HL-60 (cell line): ENCODE results near the gene ZDHHC12.

ENCODE experiments used
- DNase-seq, 2 experiments: peaks; one replicate each; pipeline ENCODE4 v3.0.0-alpha.2; 2010 to 2020; ENCODE audit warnings: low read depth in 1 of 2, low spot score in 1 of 2
- H3K27ac ChIP-seq: fragments of 250-450 bp; sonication (Bioruptor Pico); replicated peaks from 2 replicates; pipeline ENCODE4 v1.5.1; 2020; ENCODE audit warnings: mild to moderate bottlenecking, moderate library complexity
- H3K27me3 ChIP-seq: fragments of 250-450 bp; sonication (Bioruptor Pico); 2 replicates; pipeline ENCODE4 v1.5.1; 2021; ENCODE audit warnings: mild to moderate bottlenecking, moderate library complexity; ENCODE audit not compliant: insufficient read depth, poor library complexity, severe bottlenecking
- H3K4me3 ChIP-seq: replicated peaks from 2 replicates; pipeline ENCODE4 v1.5.1; 2011; ENCODE audit warnings: mild to moderate bottlenecking, control low read depth, low read length; ENCODE audit not compliant: insufficient read depth
- CTCF ChIP-seq: IDR thresholded peaks from one replicate; pipeline ENCODE4 v1.5.1; 2011; ENCODE audit warnings: low read length, control low read depth, inconsistent platforms; ENCODE audit not compliant: insufficient read depth
- GABPA ChIP-seq: IDR thresholded peaks from 2 replicates; pipeline ENCODE4 v1.6.1; 2012; ENCODE audit warnings: low read depth
- POLR2AphosphoS5 ChIP-seq: IDR thresholded peaks from 2 replicates; pipeline ENCODE4 v1.6.1; 2012; ENCODE audit warnings: low read depth
- REST ChIP-seq: IDR thresholded peaks from 2 replicates; pipeline ENCODE4 v1.6.1; 2012; ENCODE audit warnings: low read depth; ENCODE audit not compliant: insufficient replicate concordance
- SPI1 ChIP-seq: IDR thresholded peaks from 2 replicates; pipeline ENCODE4 v1.6.1; 2012; ENCODE audit warnings: low read depth, mild to moderate bottlenecking, borderline replicate concordance
- long read RNA-seq: library from polyadenylated mRNA; unstranded; transcript quantifications from one replicate; pipeline ENCODE4 v2.0.0, GENCODE V29; 2020

The ZDHHC12 gene
- long read RNA-seq, transcript ZDHHC12-201 (5 exons, 1,129 nt) = major isoform, 137 of 162 reads
- long read RNA-seq, partial matches to known transcripts = 10 of 162 reads
- long read RNA-seq, other reads (novel, unspliced or antisense) = 14 of 162 reads

DNA sequence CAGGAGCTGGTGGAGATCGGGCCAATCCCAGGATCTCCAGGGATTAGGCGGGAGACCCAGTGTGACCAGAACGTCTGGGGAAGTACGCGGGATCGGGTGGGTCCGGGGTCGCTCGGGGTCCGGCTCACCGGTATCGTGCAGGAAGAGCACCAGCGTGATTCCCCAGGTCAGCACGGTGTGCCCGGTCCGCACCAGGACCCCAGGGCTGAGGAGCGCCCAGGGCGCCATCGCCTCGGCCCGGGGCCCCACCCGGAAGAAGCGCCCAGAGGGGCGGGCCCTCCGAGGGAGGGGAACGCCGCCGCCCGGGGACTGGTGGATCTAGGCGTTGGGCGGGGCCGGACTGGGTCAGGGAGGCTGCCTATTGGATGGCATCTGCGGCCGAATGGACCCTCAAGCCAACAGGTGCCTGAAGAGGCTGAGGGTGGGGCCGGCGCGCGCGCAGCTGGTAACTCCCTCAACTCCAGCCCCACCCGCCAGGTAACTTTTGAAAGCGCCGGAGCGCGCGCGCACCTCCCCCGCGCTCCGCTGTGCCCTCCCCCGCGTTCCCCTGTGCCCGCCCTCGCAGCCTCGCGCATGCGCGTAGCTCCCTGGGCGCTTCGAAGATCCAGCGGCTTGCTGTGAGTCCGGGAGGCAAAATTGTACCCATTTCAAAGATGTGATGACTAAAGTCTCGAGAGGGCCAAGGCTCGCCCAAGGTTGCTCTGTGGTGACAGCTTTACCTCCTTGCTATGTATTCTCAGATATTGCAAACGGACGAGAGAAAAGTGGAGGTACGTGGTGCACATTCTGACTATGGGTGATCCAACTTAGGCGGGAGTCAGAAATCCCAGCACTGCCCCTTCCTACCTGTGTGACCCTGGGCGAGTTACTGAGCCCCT, at the start of gene ZDHHC12:
Gene ZDHHC12, minus strand, starts transcription at position 262 of the 878 bp plus-strand sequence. Its CDS starts 34 bp downstream, at position 228.
- no peaks in the 10 kb centered on the region for H3K27me3 ChIP-seq
- H3K4me3 ChIP-seq = peak within 1 kb of the TSS; percentile 63
- DNase-seq = peak; percentile 98 to 99
- TF ChIP-seq POLR2AphosphoS5 = peak; percentile 84
- TF ChIP-seq SPI1 = no peak
- peak within 1 kb of the TSS; percentile 77 for H3K27ac ChIP-seq

DNA sequence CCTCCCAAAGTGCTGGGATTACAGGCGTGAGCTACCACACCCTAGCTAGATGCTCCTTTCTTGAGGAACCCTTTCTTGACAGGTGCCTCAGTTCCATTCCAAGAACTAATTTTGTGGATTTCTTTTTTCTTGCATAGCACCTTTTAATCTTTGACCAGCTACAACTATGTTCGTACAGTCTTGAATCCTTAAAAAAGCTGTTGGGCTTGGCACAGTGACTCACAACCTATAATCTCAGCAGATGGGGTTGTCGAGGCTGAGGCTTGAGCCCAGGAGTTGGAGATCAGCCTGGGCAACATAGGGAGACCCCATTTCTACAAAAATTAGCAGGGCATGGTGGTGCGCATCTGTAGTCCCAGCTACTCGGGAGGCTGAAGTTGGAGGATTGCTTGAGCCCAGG, 49.1 kb upstream of the ZDHHC12 start:
- Histone ChIP-seq H3K27me3 (no peaks in the 10 kb centered on the region), H3K4me3 (no peak overlapping the region), H3K27ac (no peak overlapping the region)
- no peak for DNase-seq
- TF ChIP-seq POLR2AphosphoS5 (no peak), SPI1 (no peak), CTCF (no peak), REST (no peak), GABPA (no peak)

- TF ChIP-seq CTCF = no peak
- peak; percentile 95 for TF ChIP-seq GABPA
- TF ChIP-seq POLR2AphosphoS5 = peak; percentile 62; the same call in 1 of the 2 replicates
- TF ChIP-seq SPI1 = no peak
- TF ChIP-seq REST = peak; percentile 39
- H3K4me3 ChIP-seq = peak within 1 kb of the TSS; percentile 99
- H3K27me3 ChIP-seq = no peaks in the 10 kb centered on the region
- peak; percentile 84 to 88 for DNase-seq
- peak within 1 kb of the TSS; percentile 90 for H3K27ac ChIP-seq
Measured at GRCh38 chr9:128771745-128772519, 48.0 kb upstream of the ZDHHC12 start, which contains the start of gene ZER1. TSS of gene ZER1 (minus strand) at chr9:128771927. CDS start at chr9:128755565, 16,362 bp downstream.
